HepG2 (cell line): Measurements from ENCODE around the gene FKBP1B. TPM values are rescaled to one million over a fixed set of nuclear protein-coding genes. Genes with fewer than 3 reads are reported as not detected.

Source experiments
- ATAC-seq: fragments of 200-7000 bp; cut with Tn5 transposase; 3 replicates; pipeline ENCODE4 v1.9.1; 2020; ENCODE audit warnings: mild to moderate bottlenecking, moderate library complexity
- BruUV-seq: library from RNA; stranded (reverse); fragments of 400-500 nt; replicated peaks from 2 replicates; lab custom pipeline; 2021; lab: Mats Ljungman, UMichigan
- CTCF ChIA-PET: fragments of 300-600 bp; formaldehyde crosslinking; extraction: SDS; loops from one replicate; lab custom pipeline; 2021; ENCODE audit warnings: low total read pairs, inconsistent platforms, low intra/inter-chr PET ratio; lab: Yijun Ruan, JAX
- POLR2A ChIA-PET: fragments of 350-600 bp; sonication (Branson Sonifier 250); formaldehyde crosslinking; loops from one replicate; lab custom pipeline; 2020; ENCODE audit warnings: antibody characterized with exemption, inconsistent platforms; lab: Yijun Ruan, JAX
- DNase-seq: peaks from one replicate; pipeline ENCODE4 v3.0.0-alpha.2; 2015; ENCODE audit warnings: low spot score
- FAIRE-seq: peaks from 3 replicates; lab custom pipeline; 2011; peaks lifted over from hg19 to GRCh38; lab: Jason Lieb, UNC
- H2AFZ ChIP-seq: one replicate; pipeline ENCODE4 v1.6.1; 2011; ENCODE audit warnings: low read length, inconsistent platforms
- H3K27ac ChIP-seq: fragments of 300-600 bp; 3 replicates; pipeline ENCODE4 v1.8.0; 2011; ENCODE audit warnings: mixed run types, mild to moderate bottlenecking, mixed read lengths, low read length, inconsistent platforms; ENCODE audit not compliant: insufficient read depth; ENCODE audit errors: extremely low read length
- H3K27me3 ChIP-seq, 2 experiments: fragments of 200-600 bp in 1 of 2; 2 replicates in 1 of 2; 3 replicates in 1 of 2; pipeline versions ENCODE4 v1.6.0 to v1.8.0; 2011; ENCODE audit warnings: low read length in 2 of 2, mild to moderate bottlenecking in 2 of 2, moderate library complexity in 2 of 2, inconsistent platforms in 1 of 2; ENCODE audit not compliant: insufficient read depth in 2 of 2, control insufficient read depth in 1 of 2
- H3K36me3 ChIP-seq, 2 experiments: fragments of 200-600 bp in 1 of 2; replicated peaks in 1 of 2; 2 replicates in 1 of 2; 3 replicates in 1 of 2; pipeline versions ENCODE4 v1.5.1 to v1.8.0; 2011; ENCODE audit warnings: low read length in 2 of 2, inconsistent platforms in 1 of 2; ENCODE audit not compliant: insufficient read depth in 2 of 2, control insufficient read depth in 1 of 2
- H3K4me1 ChIP-seq: 2 replicates; pipeline ENCODE4 v1.5.1; 2012; ENCODE audit warnings: low read length, inconsistent platforms; ENCODE audit not compliant: insufficient read depth
- H3K4me2 ChIP-seq: 2 replicates; pipeline ENCODE4 v1.6.0; 2011; ENCODE audit warnings: low read depth, low read length, inconsistent platforms
- H3K4me3 ChIP-seq, 3 experiments: fragments of 200-600 bp in 1 of 3; sonication (generic), shearing (Covaris generic) in 1 of 3; replicated peaks in 1 of 3; 2 replicates each; pipeline ENCODE4 v1.5.1; 2011 to 2016; ENCODE audit warnings: low read length in 3 of 3, inconsistent platforms in 2 of 3, low read depth in 2 of 3, mild to moderate bottlenecking in 2 of 3, control low read depth in 1 of 3, mixed read lengths in 1 of 3; ENCODE audit not compliant: insufficient read depth in 1 of 3
- H3K79me2 ChIP-seq: one replicate; pipeline ENCODE4 v1.6.1; 2011; ENCODE audit warnings: low read length, inconsistent platforms; ENCODE audit not compliant: insufficient read depth
- H3K9ac ChIP-seq: 2 replicates; pipeline ENCODE4 v1.6.0; 2011; ENCODE audit warnings: mild to moderate bottlenecking, low read depth, low read length, inconsistent platforms; ENCODE audit not compliant: insufficient read depth
- H3K9me3 ChIP-seq: 2 replicates; pipeline ENCODE4 v1.5.1; 2012; ENCODE audit warnings: mild to moderate bottlenecking, low read length
- H4K20me1 ChIP-seq: 2 replicates; pipeline ENCODE4 v1.6.0; 2011; ENCODE audit warnings: inconsistent platforms, mild to moderate bottlenecking, low read length, moderate library complexity; ENCODE audit not compliant: insufficient read depth
- ATM ChIP-seq: fragments of 450-650 bp; IDR thresholded peaks from 2 replicates; pipeline ENCODE4 v1.7.1; 2017; ENCODE audit warnings: mild to moderate bottlenecking, borderline replicate concordance
- KLF15 ChIP-seq: sonication (generic); formaldehyde crosslinking; IDR thresholded peaks from 2 replicates; pipeline ENCODE4 v1.8.1; 2023; ENCODE audit warnings: borderline replicate concordance, mild to moderate bottlenecking, inconsistent platforms, missing genetic modification reagents, mixed read lengths
- MAFF ChIP-seq: IDR thresholded peaks from 2 replicates; pipeline ENCODE4 v1.6.1; 2011; ENCODE audit warnings: low read depth, low read length, improper control_type of control experiment
- NFIB ChIP-seq: sonication (generic); formaldehyde crosslinking; IDR thresholded peaks from 2 replicates; pipeline ENCODE4 v1.9.0; 2021; ENCODE audit warnings: missing genetic modification reagents, mild to moderate bottlenecking, borderline replicate concordance
- PRDM15 ChIP-seq: sonication (generic); formaldehyde crosslinking; IDR thresholded peaks from 2 replicates; pipeline ENCODE4 v1.4.0; 2020; ENCODE audit warnings: missing genetic modification reagents
- ZBTB42 ChIP-seq: sonication (generic); formaldehyde crosslinking; IDR thresholded peaks from 2 replicates; pipeline ENCODE4 v1.5.0; 2020; ENCODE audit warnings: mild to moderate bottlenecking, missing genetic modification reagents
- ZNF296 ChIP-seq: sonication (generic); formaldehyde crosslinking; conservative IDR thresholded peaks from 2 replicates; pipeline ENCODE4 v1.5.0; 2020; ENCODE audit warnings: mild to moderate bottlenecking, missing genetic modification reagents
- ZNF432 ChIP-seq: sonication (generic); formaldehyde crosslinking; IDR thresholded peaks from 2 replicates; pipeline ENCODE4 v1.5.0; 2020; ENCODE audit warnings: missing genetic modification reagents, mild to moderate bottlenecking, borderline replicate concordance
- ZNF496 ChIP-seq: sonication (generic); formaldehyde crosslinking; IDR thresholded peaks from 2 replicates; pipeline ENCODE4 v1.8.1; 2023; ENCODE audit warnings: mild to moderate bottlenecking, moderate library complexity, missing genetic modification reagents; ENCODE audit not compliant: insufficient replicate concordance
- ZNF572 ChIP-seq: sonication (generic); formaldehyde crosslinking; IDR thresholded peaks from 2 replicates; pipeline ENCODE4 v1.5.1; 2020; ENCODE audit warnings: mild to moderate bottlenecking, missing genetic modification reagents
- ZNF629 ChIP-seq: sonication (generic); formaldehyde crosslinking; conservative IDR thresholded peaks from 2 replicates; pipeline ENCODE4 v1.5.0; 2020; ENCODE audit warnings: missing genetic modification reagents
- ZNF724P ChIP-seq: sonication (generic); formaldehyde crosslinking; IDR thresholded peaks from 2 replicates; pipeline ENCODE4 v1.8.0; 2022; ENCODE audit warnings: missing genetic modification reagents, borderline replicate concordance
- ZNF747 ChIP-seq: sonication (generic); formaldehyde crosslinking; IDR thresholded peaks from 2 replicates; pipeline ENCODE4 v1.8.1; 2023; ENCODE audit warnings: missing genetic modification reagents, mild to moderate bottlenecking, borderline replicate concordance
- ZNF761 ChIP-seq: sonication (generic); formaldehyde crosslinking; conservative IDR thresholded peaks from 2 replicates; pipeline ENCODE4 v1.4.0; 2020; ENCODE audit warnings: mild to moderate bottlenecking, missing genetic modification reagents
- in situ Hi-C: cut with HindIII; loops from 2 replicates; pipeline ENCODE4 v1.10.0; 2017; ENCODE audit warnings: low pct_unique_long_range_greater_than_20kb; ENCODE audit not compliant: extremely low pct_ligation_motif_present
- intact Hi-C: fragments of 100-400 bp; cut with micrococcal nuclease; formaldehyde crosslinking; loops from one replicate; pipeline ENCODE4 v1.10.0; 2022; ENCODE audit not compliant: unreplicated experiment
- polyA plus RNA-seq, 8 experiments: library from polyadenylated mRNA; depleted of rRNA in 3 of 8; stranded (reverse) in 7 of 8; unstranded in 1 of 8; fragments of >200 nt; fragmentation: Illumina TruSeq in 4 of 8; extraction: Trizol in 4 of 8; gene quantifications; 2 replicates each; pipeline versions ENCODE4 v1.2.1 to v1.2.3, GENCODE V29; 2011 to 2016; ENCODE audit warnings: low read depth in 4 of 8, missing spikeins in 1 of 8, mixed read lengths in 1 of 8; ENCODE audit not compliant: insufficient read depth in 1 of 8
- total RNA-seq, 5 experiments: library from RNA; depleted of rRNA; stranded (reverse); fragments of >200 nt; fragmentation: Illumina TruSeq; extraction: Trizol; gene quantifications; 2 replicates each; pipeline ENCODE4 v1.2.3, GENCODE V29; 2016; ENCODE audit warnings: low read depth in 1 of 5
- TF ChIP-seq, protein P1 (sequence below), 2 experiments: sonication (generic) in 1 of 2; formaldehyde crosslinking in 1 of 2; IDR thresholded peaks; 2 replicates each; pipeline versions ENCODE4 v1.6.1 to v1.9.0; 2014 to 2022; ENCODE audit warnings: antibody characterized with exemption in 1 of 2, borderline replicate concordance in 1 of 2, inconsistent platforms in 1 of 2, low read depth in 1 of 2, missing genetic modification reagents in 1 of 2

FKBP1B gene
- total and polyA plus RNA-seq, 2 of the 13 experiments (the other 11 are each of a cell fraction or from before 2014, with no cell fraction given) = 35.2 to 96.3 TPM

GRCh38 chr2:24007693-24008092 is 41.8 kb upstream of the FKBP1B start:
- ATAC-seq (no peak), FAIRE-seq (no peak), DNase-seq (peak; percentile 17)
- Histone ChIP-seq H2AFZ (no peak overlapping the region), H3K9ac (no peak overlapping the region), H3K4me3 (no peak overlapping the region), H3K4me2 (no peak overlapping the region; the same call in 1 of the 2 replicates), H3K79me2 (no peaks in the 10 kb centered on the region), H3K27ac (no peak overlapping the region), H3K4me1 (peaks cover 23% of the 10 kb centered on the region), H3K9me3 (no peaks in the 10 kb centered on the region), H4K20me1 (no peaks in the 10 kb centered on the region), H3K36me3 (no peaks in the 10 kb centered on the region), H3K27me3 (no peaks in the 10 kb centered on the region)
- no TSS peak for BruUV-seq
- intact Hi-C loops = no loop called here
- in situ Hi-C loops = no loop called here
- ChIA-PET CTCF (no interaction called here), POLR2A (interaction anchor here (1.2 to 2.3 kb wide), 2 partner anchors 8 to 40 kb away, joined by 7 to 8 read pairs; partner anchors contain the start of gene WDCP)
- TF ChIP-seq ZBTB42 (CRISPR knock-in tag) (no peak), ATM (no peak), ZNF629 (CRISPR knock-in tag) (no peak), ZNF724P (CRISPR knock-in tag) (no peak), ZNF296 (CRISPR knock-in tag) (no peak), ZNF572 (no peak), ZNF496 (CRISPR knock-in tag) (no peak), MAFF (no peak), ZNF747 (CRISPR knock-in tag) (no peak), KLF15 (no peak), ZNF432 (CRISPR knock-in tag) (no peak), NFIB (CRISPR knock-in tag) (no peak), PRDM15 (CRISPR knock-in tag) (no peak), ZNF761 (CRISPR knock-in tag) (no peak)
- TF ChIP-seq, protein P1, sequence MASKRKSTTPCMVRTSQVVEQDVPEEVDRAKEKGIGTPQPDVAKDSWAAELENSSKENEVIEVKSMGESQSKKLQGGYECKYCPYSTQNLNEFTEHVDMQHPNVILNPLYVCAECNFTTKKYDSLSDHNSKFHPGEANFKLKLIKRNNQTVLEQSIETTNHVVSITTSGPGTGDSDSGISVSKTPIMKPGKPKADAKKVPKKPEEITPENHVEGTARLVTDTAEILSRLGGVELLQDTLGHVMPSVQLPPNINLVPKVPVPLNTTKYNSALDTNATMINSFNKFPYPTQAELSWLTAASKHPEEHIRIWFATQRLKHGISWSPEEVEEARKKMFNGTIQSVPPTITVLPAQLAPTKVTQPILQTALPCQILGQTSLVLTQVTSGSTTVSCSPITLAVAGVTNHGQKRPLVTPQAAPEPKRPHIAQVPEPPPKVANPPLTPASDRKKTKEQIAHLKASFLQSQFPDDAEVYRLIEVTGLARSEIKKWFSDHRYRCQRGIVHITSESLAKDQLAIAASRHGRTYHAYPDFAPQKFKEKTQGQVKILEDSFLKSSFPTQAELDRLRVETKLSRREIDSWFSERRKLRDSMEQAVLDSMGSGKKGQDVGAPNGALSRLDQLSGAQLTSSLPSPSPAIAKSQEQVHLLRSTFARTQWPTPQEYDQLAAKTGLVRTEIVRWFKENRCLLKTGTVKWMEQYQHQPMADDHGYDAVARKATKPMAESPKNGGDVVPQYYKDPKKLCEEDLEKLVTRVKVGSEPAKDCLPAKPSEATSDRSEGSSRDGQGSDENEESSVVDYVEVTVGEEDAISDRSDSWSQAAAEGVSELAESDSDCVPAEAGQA (IDR thresholded peaks at IDR 0.05; ENCODE audit: low read depth) = no peak
- TF ChIP-seq, protein P1 (CRISPR knock-in tag; IDR thresholded peaks at IDR 0.05; ENCODE audit: borderline replicate concordance) = no peak
